Brain microvascular endothelial cell (primary cell): Measurements from ENCODE around the gene LRRC8E.

Experiments
- DNase-seq: peaks from one replicate; pipeline ENCODE4 v3.0.0-alpha.2; 2020
- H3K27ac ChIP-seq: fragments of 250-450 bp; sonication (Bioruptor Pico); 2 replicates; pipeline ENCODE4 v1.5.1; 2020; ENCODE audit warnings: mild to moderate bottlenecking, moderate library complexity
- H3K27me3 ChIP-seq: fragments of 250-450 bp; sonication (Bioruptor Pico); replicated peaks from 2 replicates; pipeline ENCODE4 v1.5.1; 2020; ENCODE audit warnings: mild to moderate bottlenecking
- H3K36me3 ChIP-seq: fragments of 250-450 bp; sonication (Bioruptor Pico); replicated peaks from 2 replicates; pipeline ENCODE4 v1.5.1; 2020; ENCODE audit warnings: mild to moderate bottlenecking
- H3K4me3 ChIP-seq: 2 replicates; pipeline ENCODE4 v1.5.1; 2011; ENCODE audit warnings: low read depth, mild to moderate bottlenecking, control low read depth, low read length, moderate library complexity
- in situ Hi-C: cut with HindIII; loops from 2 replicates; pipeline ENCODE4 v1.10.0; 2017; ENCODE audit warnings: low sequenced_read_pairs, low pct_ligation_motif_present
- TF ChIP-seq, protein P1 (sequence below): IDR thresholded peaks from 2 replicates; pipeline ENCODE4 v1.5.1; 2011; ENCODE audit warnings: low read depth, mild to moderate bottlenecking, moderate library complexity, low read length, control low read depth, inconsistent platforms; ENCODE audit errors: missing control alignments

The LRRC8E gene

DNA sequence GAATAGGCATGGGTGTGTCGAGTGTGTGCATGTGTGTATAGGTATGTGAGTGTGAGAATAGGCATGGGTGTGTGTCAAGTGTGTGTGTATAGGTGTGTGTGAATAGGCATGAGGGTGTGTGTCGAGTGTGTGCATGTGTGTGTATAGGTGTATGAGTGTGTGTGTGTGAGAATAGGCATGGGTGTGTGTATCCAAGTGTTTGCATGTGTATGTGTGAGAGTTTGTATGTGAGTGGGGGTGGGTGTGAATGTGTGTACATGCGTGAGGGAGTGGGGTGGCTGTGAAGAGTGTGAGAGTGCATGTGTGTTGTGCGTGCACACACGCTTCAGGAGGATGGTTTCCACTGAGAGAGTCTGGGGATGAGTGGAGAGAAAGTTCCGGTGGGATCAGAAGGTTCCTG lies 44.8 kb upstream of the LRRC8E start:
- H3K27ac ChIP-seq, result no peak overlapping the region
- H3K4me3 ChIP-seq, result no peak overlapping the region
- no peaks in the 10 kb centered on the region for H3K36me3 ChIP-seq
- no peaks in the 10 kb centered on the region for H3K27me3 ChIP-seq
- DNase-seq, result no peak
- TF ChIP-seq, protein P1, sequence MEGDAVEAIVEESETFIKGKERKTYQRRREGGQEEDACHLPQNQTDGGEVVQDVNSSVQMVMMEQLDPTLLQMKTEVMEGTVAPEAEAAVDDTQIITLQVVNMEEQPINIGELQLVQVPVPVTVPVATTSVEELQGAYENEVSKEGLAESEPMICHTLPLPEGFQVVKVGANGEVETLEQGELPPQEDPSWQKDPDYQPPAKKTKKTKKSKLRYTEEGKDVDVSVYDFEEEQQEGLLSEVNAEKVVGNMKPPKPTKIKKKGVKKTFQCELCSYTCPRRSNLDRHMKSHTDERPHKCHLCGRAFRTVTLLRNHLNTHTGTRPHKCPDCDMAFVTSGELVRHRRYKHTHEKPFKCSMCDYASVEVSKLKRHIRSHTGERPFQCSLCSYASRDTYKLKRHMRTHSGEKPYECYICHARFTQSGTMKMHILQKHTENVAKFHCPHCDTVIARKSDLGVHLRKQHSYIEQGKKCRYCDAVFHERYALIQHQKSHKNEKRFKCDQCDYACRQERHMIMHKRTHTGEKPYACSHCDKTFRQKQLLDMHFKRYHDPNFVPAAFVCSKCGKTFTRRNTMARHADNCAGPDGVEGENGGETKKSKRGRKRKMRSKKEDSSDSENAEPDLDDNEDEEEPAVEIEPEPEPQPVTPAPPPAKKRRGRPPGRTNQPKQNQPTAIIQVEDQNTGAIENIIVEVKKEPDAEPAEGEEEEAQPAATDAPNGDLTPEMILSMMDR, result no peak
- in situ Hi-C loops, result no loop called here

DNA sequence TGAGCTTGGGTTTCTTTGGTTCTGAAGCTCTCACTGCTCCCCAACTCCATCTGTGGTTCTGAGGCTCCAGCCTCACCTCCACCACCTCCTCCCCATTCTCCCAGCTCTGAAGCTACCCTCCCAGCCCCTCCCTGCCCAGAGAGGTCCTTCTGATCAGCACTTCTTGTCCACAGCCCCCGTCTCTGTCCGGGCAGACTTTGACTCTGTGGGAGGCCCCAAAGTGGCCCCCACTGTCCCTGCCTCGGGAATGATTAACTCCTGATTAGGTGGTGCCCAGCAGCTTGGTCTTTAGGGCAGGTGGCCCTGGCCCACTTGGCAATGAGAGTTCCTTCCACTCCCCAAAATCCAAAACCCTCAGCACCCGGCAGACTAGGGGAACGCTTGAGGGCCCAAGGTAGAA lies 43.9 kb upstream of the LRRC8E start:
- Histone ChIP-seq H3K4me3 (no peak overlapping the region), H3K27me3 (no peaks in the 10 kb centered on the region), H3K36me3 (peaks cover 3% of the 10 kb centered on the region), H3K27ac (no peak overlapping the region)
- TF ChIP-seq, protein P1, result no peak
- in situ Hi-C loops, result no loop called here
- no peak for DNase-seq

DNA sequence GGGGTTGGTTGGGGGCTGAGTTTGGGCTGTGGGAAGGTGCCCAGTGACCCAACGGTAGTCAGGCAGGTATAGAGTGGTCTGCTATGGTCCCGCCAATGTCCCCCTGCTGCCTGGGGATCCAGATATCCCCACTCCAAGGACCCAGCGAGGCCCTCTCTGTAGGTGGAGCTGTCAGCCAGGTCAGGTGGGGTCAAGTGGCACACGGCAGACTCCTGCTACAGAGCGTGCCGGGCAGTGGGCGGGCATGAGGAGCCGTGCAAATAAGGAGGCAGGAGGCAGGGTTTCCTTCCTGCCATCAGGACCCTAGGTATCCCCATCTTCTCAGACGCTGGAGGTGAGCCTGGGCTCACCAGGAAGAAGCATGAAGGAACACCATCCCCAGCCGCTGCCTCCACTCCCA lies 43.4 kb upstream of the LRRC8E start:
- Histone ChIP-seq H3K27me3 (no peaks in the 10 kb centered on the region), H3K4me3 (no peak overlapping the region), H3K27ac (no peak overlapping the region), H3K36me3 (peaks cover 3% of the 10 kb centered on the region)
- no peak for DNase-seq
- TF ChIP-seq, protein P1, result no peak
- in situ Hi-C loops, result no loop called here

DNA sequence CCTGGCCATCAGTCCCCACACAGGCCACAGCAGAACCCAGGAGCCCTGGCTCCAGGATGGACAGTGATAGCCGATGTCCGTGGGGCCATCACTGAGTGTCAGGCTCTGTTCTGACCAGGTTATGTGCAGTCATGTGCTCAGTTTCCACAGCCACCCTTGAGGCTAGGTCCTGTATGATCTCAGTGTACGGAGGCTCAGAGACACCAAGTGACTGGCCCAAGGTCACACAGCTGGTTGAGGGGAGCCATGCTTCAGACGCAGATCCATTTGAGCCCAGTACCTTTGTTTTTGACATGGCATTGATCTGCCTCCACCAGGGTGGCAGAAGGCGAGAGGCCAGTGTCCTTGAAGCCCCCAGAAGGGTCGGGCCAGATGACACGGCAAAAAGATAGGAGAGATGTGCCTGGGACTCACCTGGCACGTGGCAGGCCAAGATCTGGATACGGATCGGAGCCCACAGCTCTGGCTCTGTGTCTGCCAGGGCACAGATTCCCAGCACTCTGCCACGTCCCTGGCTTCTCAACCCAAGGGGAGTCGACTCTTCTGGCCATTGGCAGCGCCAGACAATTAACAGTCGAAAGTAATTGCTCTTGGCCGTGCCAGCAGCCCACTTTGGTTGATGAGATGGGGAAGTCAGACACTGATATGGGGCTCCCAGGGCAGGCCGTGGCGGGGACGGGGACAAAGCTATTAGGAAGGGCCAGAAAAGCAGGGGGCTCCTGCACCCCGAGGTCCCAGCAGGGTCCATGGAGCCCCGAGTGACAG lies 42.7 kb upstream of the LRRC8E start:
- no peak for DNase-seq
- H3K27ac ChIP-seq, result no peak overlapping the region
- no peaks in the 10 kb centered on the region for H3K27me3 ChIP-seq
- TF ChIP-seq, protein P1, result no peak
- peaks cover 3% of the 10 kb centered on the region for H3K36me3 ChIP-seq
- no peak overlapping the region for H3K4me3 ChIP-seq
- in situ Hi-C loops, result no loop called here

DNA sequence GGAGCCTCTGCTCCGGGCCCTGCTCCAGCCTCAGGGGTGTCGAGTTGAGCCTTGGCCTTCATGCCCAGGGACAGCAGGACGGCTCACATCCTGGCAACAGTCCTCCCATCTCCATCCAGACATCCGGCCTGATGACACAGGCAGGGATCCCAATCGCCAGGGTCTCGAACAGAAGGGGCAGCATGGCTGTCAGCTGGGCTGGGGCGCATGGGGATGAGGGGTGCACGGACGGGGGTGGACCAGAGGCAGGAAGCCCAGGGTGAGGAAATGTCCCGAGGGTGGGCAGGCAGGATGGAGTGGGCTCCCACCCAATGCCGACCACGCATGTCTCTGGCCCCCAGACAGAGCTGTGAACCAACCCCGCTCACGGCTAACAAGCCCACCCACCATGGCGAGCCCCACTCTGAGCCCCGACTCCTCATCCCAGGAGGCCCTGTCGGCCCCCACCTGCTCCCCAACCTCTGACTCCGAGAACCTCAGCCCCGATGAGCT lies 42.1 kb upstream of the LRRC8E start:
- DNase-seq, result no peak
- in situ Hi-C loops, result no loop called here
- H3K36me3 ChIP-seq, result peaks cover 3% of the 10 kb centered on the region
- TF ChIP-seq, protein P1, result no peak
- no peak overlapping the region for H3K4me3 ChIP-seq
- H3K27ac ChIP-seq, result no peak overlapping the region
- H3K27me3 ChIP-seq, result no peaks in the 10 kb centered on the region

DNA sequence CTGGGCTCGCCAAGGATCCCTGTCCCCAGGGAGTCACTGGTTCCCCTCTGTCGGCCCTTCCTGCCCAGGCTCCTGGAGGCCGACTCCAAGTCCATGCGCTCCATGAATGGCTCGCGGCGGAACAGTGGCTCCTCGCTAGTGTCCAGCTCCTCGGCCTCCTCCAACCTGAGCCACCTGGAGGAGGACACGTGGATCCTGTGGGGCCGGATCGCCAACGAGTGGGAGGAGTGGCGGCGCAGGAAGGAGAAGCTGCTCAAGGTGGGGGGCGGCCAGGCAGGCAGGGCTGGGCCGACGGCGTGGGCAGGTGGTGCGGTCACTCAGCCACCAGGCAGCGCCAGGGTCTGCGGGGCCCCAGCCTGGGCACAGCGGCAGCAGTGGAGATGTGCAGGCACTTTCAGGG lies 40.6 kb upstream of the LRRC8E start:
- Histone ChIP-seq H3K27me3 (no peaks in the 10 kb centered on the region), H3K4me3 (no peak overlapping the region), H3K36me3 (peaks cover 3% of the 10 kb centered on the region), H3K27ac (no peak overlapping the region)
- no peak for DNase-seq
- TF ChIP-seq, protein P1, result no peak
- in situ Hi-C loops, result no loop called here
